ENCODE measurements around the gene TANC1. TPM values are rescaled to one million over a fixed set of nuclear protein-coding genes. Genes with fewer than 3 reads are reported as not detected.

Gene TANC1
- total RNA-seq, 1 donor from 2014 or later: 18.5 TPM

DNA sequence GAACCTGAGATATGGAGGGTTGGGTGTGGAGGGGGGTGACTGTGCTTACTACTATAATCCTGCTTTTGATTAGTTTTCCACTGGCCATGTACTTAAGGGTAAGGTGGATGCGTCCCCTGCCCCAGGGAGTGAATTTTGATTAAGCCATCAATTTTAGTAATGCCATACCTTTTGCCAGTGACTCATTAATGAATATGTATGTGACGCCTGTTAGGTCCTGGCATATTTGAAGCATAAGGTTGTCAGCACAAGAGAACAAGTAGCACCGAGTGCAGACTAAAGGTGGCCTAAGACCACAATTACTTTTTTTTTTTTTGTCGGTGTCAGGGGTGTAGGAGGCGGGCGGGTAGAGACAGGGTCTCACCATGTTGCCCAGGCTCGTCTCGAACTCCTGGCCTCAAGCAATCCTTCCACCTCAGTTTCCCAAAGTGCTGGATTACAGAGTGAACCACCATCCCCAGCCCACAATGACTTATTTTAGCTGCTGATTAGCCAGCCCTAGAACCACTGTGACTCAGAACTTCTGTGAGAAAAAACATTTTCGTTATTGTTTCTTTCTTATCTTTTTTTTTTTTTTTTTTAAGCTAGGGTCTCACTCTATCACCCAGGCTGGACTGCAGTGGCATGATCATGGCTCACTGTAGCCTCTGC, 7.0 kb downstream of the TANC1 start:
- Histone ChIP-seq H3K27me3 (ENCODE audit: control insufficient read depth, insufficient read depth, low read length) (no peaks in the 10 kb centered on the region), H3K36me3 (ENCODE audit: control insufficient read depth, insufficient read depth, low read length) (no peaks in the 10 kb centered on the region), H3K4me3 (ENCODE audit: low read depth, low read length) (no peak overlapping the region)
- TF ChIP-seq, protein P1, sequence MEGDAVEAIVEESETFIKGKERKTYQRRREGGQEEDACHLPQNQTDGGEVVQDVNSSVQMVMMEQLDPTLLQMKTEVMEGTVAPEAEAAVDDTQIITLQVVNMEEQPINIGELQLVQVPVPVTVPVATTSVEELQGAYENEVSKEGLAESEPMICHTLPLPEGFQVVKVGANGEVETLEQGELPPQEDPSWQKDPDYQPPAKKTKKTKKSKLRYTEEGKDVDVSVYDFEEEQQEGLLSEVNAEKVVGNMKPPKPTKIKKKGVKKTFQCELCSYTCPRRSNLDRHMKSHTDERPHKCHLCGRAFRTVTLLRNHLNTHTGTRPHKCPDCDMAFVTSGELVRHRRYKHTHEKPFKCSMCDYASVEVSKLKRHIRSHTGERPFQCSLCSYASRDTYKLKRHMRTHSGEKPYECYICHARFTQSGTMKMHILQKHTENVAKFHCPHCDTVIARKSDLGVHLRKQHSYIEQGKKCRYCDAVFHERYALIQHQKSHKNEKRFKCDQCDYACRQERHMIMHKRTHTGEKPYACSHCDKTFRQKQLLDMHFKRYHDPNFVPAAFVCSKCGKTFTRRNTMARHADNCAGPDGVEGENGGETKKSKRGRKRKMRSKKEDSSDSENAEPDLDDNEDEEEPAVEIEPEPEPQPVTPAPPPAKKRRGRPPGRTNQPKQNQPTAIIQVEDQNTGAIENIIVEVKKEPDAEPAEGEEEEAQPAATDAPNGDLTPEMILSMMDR (IDR thresholded peaks at IDR 0.05; ENCODE audit: insufficient read depth, low read length, poor library complexity, severe bottlenecking): no peak
- no peak for DNase-seq (ENCODE audit: low read depth)

DNA sequence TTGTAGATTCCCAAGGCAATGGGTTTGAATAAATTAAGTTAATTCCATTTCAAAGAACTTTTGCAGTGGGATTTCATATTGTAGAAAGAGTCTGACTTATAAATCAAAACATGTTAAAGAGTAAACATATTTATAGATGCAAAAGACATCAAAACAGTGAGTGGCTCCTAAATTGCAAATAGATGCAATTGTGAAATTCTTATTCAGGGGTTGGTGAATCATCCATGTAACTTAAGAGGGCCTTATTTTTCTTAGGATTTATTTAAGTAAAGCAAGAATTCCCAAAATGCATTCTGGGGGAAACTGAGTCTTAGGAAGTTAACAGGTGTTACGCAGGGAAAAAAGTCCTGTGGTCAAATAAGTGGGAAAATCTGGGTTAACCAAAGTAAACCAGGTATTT, 11.3 kb downstream of the TANC1 start:
- Histone ChIP-seq H3K36me3 (ENCODE audit: control insufficient read depth, insufficient read depth, low read length) (no peaks in the 10 kb centered on the region), H3K27me3 (ENCODE audit: control insufficient read depth, insufficient read depth, low read length) (no peaks in the 10 kb centered on the region), H3K4me3 (ENCODE audit: low read depth, low read length) (no peak overlapping the region)
- TF ChIP-seq, protein P1 (IDR thresholded peaks at IDR 0.05; ENCODE audit: insufficient read depth, low read length, poor library complexity, severe bottlenecking): no peak
- DNase-seq (ENCODE audit: low read depth): no peak

DNA sequence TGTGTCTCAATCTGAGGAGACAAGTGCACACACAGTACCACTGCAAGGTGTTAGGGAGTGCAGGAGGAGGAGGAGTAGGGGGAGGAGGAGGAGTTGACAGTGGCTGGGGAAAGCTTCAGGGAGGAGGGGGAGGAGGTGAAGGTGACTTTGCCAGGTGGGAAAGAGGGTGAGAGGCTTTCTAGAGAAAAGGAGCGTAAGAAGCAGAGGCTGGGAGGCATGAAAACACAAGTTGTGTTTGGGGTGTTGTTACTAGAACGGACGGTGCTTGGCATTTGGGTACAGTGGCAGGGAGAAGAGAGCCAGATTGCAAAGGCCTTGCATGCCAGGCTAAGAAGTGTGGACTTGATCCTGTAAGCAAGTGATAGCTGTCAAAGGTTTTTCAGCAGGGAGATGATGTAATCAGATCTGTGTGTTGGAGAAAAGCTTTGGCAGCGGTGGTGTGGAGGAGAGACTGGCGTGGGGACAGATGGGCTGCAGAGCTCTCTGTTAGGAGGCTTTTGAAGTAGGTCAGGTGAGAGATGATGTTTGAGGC, 16.2 kb downstream of the TANC1 start:
- DNase-seq (ENCODE audit: low read depth): no peak
- Histone ChIP-seq H3K27me3 (ENCODE audit: control insufficient read depth, insufficient read depth, low read length) (no peaks in the 10 kb centered on the region), H3K36me3 (ENCODE audit: control insufficient read depth, insufficient read depth, low read length) (no peaks in the 10 kb centered on the region), H3K4me3 (ENCODE audit: low read depth, low read length) (no peak overlapping the region)
- TF ChIP-seq, protein P1 (IDR thresholded peaks at IDR 0.05; ENCODE audit: insufficient read depth, low read length, poor library complexity, severe bottlenecking): no peak

DNA sequence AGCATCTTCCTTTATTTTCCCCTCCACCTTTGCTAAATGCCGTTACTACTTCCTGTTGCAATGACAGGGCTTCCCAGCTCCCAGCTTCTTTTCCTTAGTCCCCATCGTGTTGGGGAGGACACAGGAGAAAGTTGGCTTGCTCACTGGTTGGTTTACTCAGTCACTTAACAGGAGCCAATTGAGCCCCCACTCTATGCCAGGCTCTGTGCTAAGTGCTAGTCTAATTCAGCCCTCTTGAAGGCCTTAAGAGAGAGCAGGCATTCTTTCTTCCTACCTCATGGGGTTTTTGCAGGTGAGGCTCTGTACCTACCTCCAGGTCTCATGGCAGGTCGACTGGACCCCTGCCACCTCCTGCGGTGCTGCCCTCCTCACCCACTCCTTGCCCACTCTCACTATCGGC, 20.1 kb downstream of the TANC1 start:
- H3K27me3 ChIP-seq (ENCODE audit: control insufficient read depth, insufficient read depth, low read length): no peaks in the 10 kb centered on the region

DNA sequence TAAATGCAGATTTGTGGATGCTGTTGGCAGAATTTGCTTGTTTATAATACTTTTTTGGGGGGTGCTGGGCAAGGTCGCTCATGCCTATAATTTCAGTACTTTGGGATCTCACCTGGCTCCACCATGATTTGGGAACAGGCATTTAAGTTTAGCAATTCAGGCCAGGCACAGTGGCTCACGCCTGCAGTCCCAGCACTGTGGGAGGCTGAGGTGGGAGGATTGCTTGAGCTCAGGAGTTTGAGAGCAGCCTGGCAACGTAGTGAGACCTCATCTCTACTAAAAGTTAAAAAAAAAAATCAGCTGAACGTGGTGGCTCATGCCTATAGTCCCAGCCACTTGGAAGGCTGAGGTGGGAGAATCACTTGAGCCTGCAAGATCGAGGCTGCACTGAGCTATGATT, 20.7 kb downstream of the TANC1 start:
- H3K36me3 ChIP-seq (ENCODE audit: control insufficient read depth, insufficient read depth, low read length): no peaks in the 10 kb centered on the region
- H3K4me3 ChIP-seq (ENCODE audit: low read depth, low read length): no peak overlapping the region
- DNase-seq (ENCODE audit: low read depth): no peak
- H3K27me3 ChIP-seq (ENCODE audit: control insufficient read depth, insufficient read depth, low read length): no peaks in the 10 kb centered on the region
- TF ChIP-seq, protein P1 (IDR thresholded peaks at IDR 0.05; ENCODE audit: insufficient read depth, low read length, poor library complexity, severe bottlenecking): no peak

More for the DNA sequence above, 20.1 kb downstream of the TANC1 start:
- Histone ChIP-seq H3K36me3 (ENCODE audit: control insufficient read depth, insufficient read depth, low read length) (no peaks in the 10 kb centered on the region), H3K4me3 (ENCODE audit: low read depth, low read length) (no peak overlapping the region)
- TF ChIP-seq, protein P1 (IDR thresholded peaks at IDR 0.05; ENCODE audit: insufficient read depth, low read length, poor library complexity, severe bottlenecking): no peak
- no peak for DNase-seq (ENCODE audit: low read depth)
